Neural progenitor cell (in vitro differentiated cells): ENCODE data around the gene SNX11. TPM values are rescaled to one million over a fixed set of nuclear protein-coding genes. Genes with fewer than 3 reads are reported as not detected.
"Not testable (repeated sequence)": the region's sequence is repeated elsewhere in the genome, so short reads cannot be mapped to it uniquely, and the experiment has no call there.

Experiments
- DNase-seq: peaks from one replicate; pipeline ENCODE4 v3.0.0-alpha.2; 2016; ENCODE audit warnings: low spot score
- H2AFZ ChIP-seq: fragments of 200-600 bp; sonication (generic); replicated peaks from 2 replicates; pipeline ENCODE4 v1.6.1; 2016; ENCODE audit warnings: antibody characterized with exemption
- H3F3A ChIP-seq: fragments of 200-600 bp; sonication (generic); 2 replicates; pipeline ENCODE4 v1.6.1; 2016; ENCODE audit warnings: antibody characterized with exemption, low read depth
- H3K27ac ChIP-seq: fragments of 200-600 bp; sonication (generic); 2 replicates; pipeline ENCODE4 v1.5.1; 2016; ENCODE audit warnings: mild to moderate bottlenecking
- H3K27me3 ChIP-seq: fragments of 200-600 bp; sonication (generic); 2 replicates; pipeline ENCODE4 v1.6.1; 2016; ENCODE audit warnings: mild to moderate bottlenecking, moderate library complexity
- H3K36me3 ChIP-seq: fragments of 200-600 bp; sonication (generic); 2 replicates; pipeline ENCODE4 v1.5.1; 2016
- H3K4me1 ChIP-seq: fragments of 200-600 bp; sonication (generic); 2 replicates; pipeline ENCODE4 v1.6.1; 2016; ENCODE audit warnings: mixed run types
- H3K4me2 ChIP-seq: fragments of 200-600 bp; sonication (generic); 2 replicates; pipeline ENCODE4 v1.6.1; 2016
- H3K4me3 ChIP-seq: fragments of 200-600 bp; sonication (generic); 2 replicates; pipeline ENCODE4 v1.5.1; 2016
- H3K79me2 ChIP-seq: fragments of 200-600 bp; sonication (generic); 2 replicates; pipeline ENCODE4 v1.6.1; 2016; ENCODE audit warnings: low read depth
- H3K9ac ChIP-seq: fragments of 200-600 bp; sonication (generic); 2 replicates; pipeline ENCODE4 v1.6.1; 2016
- H3K9me3 ChIP-seq: fragments of 200-600 bp; sonication (generic); 2 replicates; pipeline ENCODE4 v1.5.1; 2016; ENCODE audit warnings: low read depth
- H4K20me1 ChIP-seq: fragments of 200-600 bp; sonication (generic); 2 replicates; pipeline ENCODE4 v1.6.1; 2016; ENCODE audit warnings: low read depth
- H3K27ac Mint-ChIP-seq: 3 replicates; pipeline ENCODE4 v1.8.0; 2021; ENCODE audit warnings: mixed read lengths
- H3K27me3 Mint-ChIP-seq: 2 replicates; pipeline ENCODE4 v1.8.0; 2022; ENCODE audit warnings: low read depth, mild to moderate bottlenecking, inconsistent platforms, moderate library complexity, mixed read lengths; ENCODE audit not compliant: insufficient read depth
- H3K36me3 Mint-ChIP-seq: 3 replicates; pipeline ENCODE4 v1.8.0; 2021; ENCODE audit warnings: mixed read lengths
- H3K4me1 Mint-ChIP-seq: 3 replicates; pipeline ENCODE4 v1.8.0; 2021; ENCODE audit warnings: mixed read lengths
- H3K4me3 Mint-ChIP-seq: 3 replicates; pipeline ENCODE4 v1.8.0; 2021; ENCODE audit warnings: mild to moderate bottlenecking, moderate library complexity, mixed read lengths
- H3K9me3 Mint-ChIP-seq: 3 replicates; pipeline ENCODE4 v1.8.0; 2020; ENCODE audit warnings: mixed read lengths
- CTCF ChIP-seq: fragments of 200-600 bp; sonication (generic); IDR thresholded peaks from 2 replicates; pipeline ENCODE4 v1.5.1; 2017; ENCODE audit warnings: antibody characterized with exemption, mild to moderate bottlenecking
- EZH2 ChIP-seq: fragments of 200-600 bp; sonication (generic); IDR thresholded peaks from 2 replicates; pipeline ENCODE4 v1.6.1; 2017; ENCODE audit warnings: antibody characterized with exemption, mild to moderate bottlenecking, moderate library complexity
- EZH2phosphoT487 ChIP-seq: fragments of 200-600 bp; sonication (generic); IDR thresholded peaks from 2 replicates; pipeline ENCODE4 v1.6.1; 2017; ENCODE audit warnings: antibody characterized with exemption
- total RNA-seq: library from RNA; depleted of rRNA; stranded (reverse); fragments of >200 nt; gene quantifications from 2 replicates; pipeline ENCODE4 v1.2.3, GENCODE V29; 2015; ENCODE audit warnings: low replicate concordance

The SNX11 gene
- total RNA-seq, 1 donor from 2014 or later, result 23.4 TPM

GRCh38 chr17:48066192-48066591, 41.4 kb upstream of the SNX11 start:
- peaks cover 66% of the 10 kb centered on the region for H3F3A ChIP-seq
- peaks cover 3% of the 10 kb centered on the region for H3K36me3 ChIP-seq
- no peak overlapping the region for H3K9ac ChIP-seq
- H2AFZ ChIP-seq, result no peak overlapping the region
- Mint-ChIP-seq H3K27me3 (peaks cover 3% of the 10 kb centered on the region), H3K4me1 (peaks cover 13% of the 10 kb centered on the region), H3K4me3 (no peak overlapping the region), H3K27ac (no peak overlapping the region), H3K9me3 (no peaks in the 10 kb centered on the region), H3K36me3 (peaks cover 34% of the 10 kb centered on the region)
- no peak overlapping the region for H3K4me3 ChIP-seq
- no peak for DNase-seq
- H3K27me3 ChIP-seq, result no peaks in the 10 kb centered on the region
- H3K4me2 ChIP-seq, result no peak overlapping the region
- peaks cover 9% of the 10 kb centered on the region for H3K79me2 ChIP-seq
- no peaks in the 10 kb centered on the region for H3K9me3 ChIP-seq
- no peak for TF ChIP-seq EZH2phosphoT487
- no peak for TF ChIP-seq EZH2
- TF ChIP-seq CTCF, result no peak
- no peak overlapping the region for H3K27ac ChIP-seq
- H3K4me1 ChIP-seq, result no peaks in the 10 kb centered on the region
- peaks cover 56% of the 10 kb centered on the region for H4K20me1 ChIP-seq

- Histone ChIP-seq H3K4me3 (no peak overlapping the region), H2AFZ (no peak overlapping the region), H3K79me2 (peaks cover 9% of the 10 kb centered on the region), H4K20me1 (peaks cover 55% of the 10 kb centered on the region), H3K9me3 (no peaks in the 10 kb centered on the region), H3K27ac (no peak overlapping the region), H3K27me3 (no peaks in the 10 kb centered on the region), H3K9ac (no peak overlapping the region), H3F3A (peaks cover 70% of the 10 kb centered on the region), H3K4me1 (no peaks in the 10 kb centered on the region), H3K36me3 (peaks cover 3% of the 10 kb centered on the region), H3K4me2 (no peak overlapping the region)
- no peak for DNase-seq
- peaks cover 13% of the 10 kb centered on the region for H3K4me1 Mint-ChIP-seq
- TF ChIP-seq CTCF, result peak; percentile 8
- TF ChIP-seq EZH2, result no peak
- H3K9me3 Mint-ChIP-seq, result no peaks in the 10 kb centered on the region
- H3K36me3 Mint-ChIP-seq, result peaks cover 32% of the 10 kb centered on the region
- H3K27ac Mint-ChIP-seq, result peak overlapping the region; percentile 67
- peaks cover 3% of the 10 kb centered on the region for H3K27me3 Mint-ChIP-seq
- H3K4me3 Mint-ChIP-seq, result no peak overlapping the region
Observed at GRCh38 chr17:48066656-48067055, 40.9 kb upstream of the SNX11 start.

- no peak overlapping the region for H3K27ac Mint-ChIP-seq
- peaks cover 31% of the 10 kb centered on the region for H3K36me3 Mint-ChIP-seq
- peaks cover 3% of the 10 kb centered on the region for H3K36me3 ChIP-seq
Observed at GRCh38 chr17:48067245-48067644, 40.3 kb upstream of the SNX11 start.

GRCh38 chr17:48067808-48068207, 39.8 kb upstream of the SNX11 start:
- Mint-ChIP-seq H3K36me3 (peaks cover 29% of the 10 kb centered on the region), H3K4me1 (peaks cover 13% of the 10 kb centered on the region)
- not testable (repeated sequence) for H3K27ac ChIP-seq, H3K36me3 ChIP-seq, H3K9me3 Mint-ChIP-seq, H3K27me3 Mint-ChIP-seq, H3K9ac ChIP-seq, H3K4me3 ChIP-seq, H3K4me2 ChIP-seq, H2AFZ ChIP-seq, DNase-seq, H3K9me3 ChIP-seq, H3K4me1 ChIP-seq, H3K27ac Mint-ChIP-seq, H3K27me3 ChIP-seq, H3K4me3 Mint-ChIP-seq
- peaks cover 11% of the 10 kb centered on the region for H3K79me2 ChIP-seq
- H4K20me1 ChIP-seq, result peaks cover 46% of the 10 kb centered on the region
- peaks cover 68% of the 10 kb centered on the region for H3F3A ChIP-seq

More at GRCh38 chr17:48067245-48067644, 40.3 kb upstream of the SNX11 start:
- Histone ChIP-seq H2AFZ (no peak overlapping the region), H4K20me1 (peaks cover 49% of the 10 kb centered on the region), H3F3A (peaks cover 70% of the 10 kb centered on the region), H3K27me3 (no peaks in the 10 kb centered on the region), H3K9me3 (no peaks in the 10 kb centered on the region), H3K4me2 (no peak overlapping the region), H3K4me3 (no peak overlapping the region), H3K4me1 (no peaks in the 10 kb centered on the region), H3K27ac (no peak overlapping the region), H3K9ac (no peak overlapping the region), H3K79me2 (peaks cover 9% of the 10 kb centered on the region)
- Mint-ChIP-seq H3K27me3 (peaks cover 1% of the 10 kb centered on the region), H3K4me3 (no peak overlapping the region), H3K9me3 (no peaks in the 10 kb centered on the region), H3K4me1 (peaks cover 13% of the 10 kb centered on the region)
- DNase-seq, result no peak
- TF ChIP-seq EZH2phosphoT487 (no peak), EZH2 (no peak), CTCF (no peak)
